ENCODE measurements around the gene WDR41. TPM values are rescaled to one million over a fixed set of nuclear protein-coding genes. Genes with fewer than 3 reads are reported as not detected.

Gene WDR41
- total RNA-seq, 1 donor from 2014 or later = 45.4 TPM

- DNase-seq (ENCODE audit: low spot score in 2 of 2) = no peak
- H3K27ac ChIP-seq = no peak overlapping the region
- no peaks in the 10 kb centered on the region for H3K36me3 ChIP-seq
- H3K4me1 ChIP-seq = peaks cover 0 to 10% of the 10 kb centered on the region in 2 donors
- no peaks in the 10 kb centered on the region for H3K9me3 ChIP-seq
- H3K27me3 ChIP-seq = no peaks in the 10 kb centered on the region
- intact Hi-C loops (cut with DNase I) = no loop called here
- no peak for TF ChIP-seq CTCF (IDR thresholded peaks at IDR 0.05)
- H3K4me3 ChIP-seq = no peak overlapping the region
Measured at GRCh38 chr5:77396017-77396416, 96.1 kb downstream of the WDR41 start.

GRCh38 chr5:77394064-77394715, 97.9 kb downstream of the WDR41 start:
- H3K9me3 ChIP-seq = no peaks in the 10 kb centered on the region
- intact Hi-C loops (cut with DNase I) = no loop called here

GRCh38 chr5:77391240-77391765, 100.8 kb downstream of the WDR41 start:
- intact Hi-C loops (cut with DNase I) = no loop called here
- H3K4me1 ChIP-seq = peaks cover 3 to 30% of the 10 kb centered on the region in 2 donors
- H3K9me3 ChIP-seq = no peaks in the 10 kb centered on the region
- H3K36me3 ChIP-seq = no peaks in the 10 kb centered on the region
- H3K27me3 ChIP-seq = no peaks in the 10 kb centered on the region
- DNase-seq (ENCODE audit: low spot score in 2 of 2) = no peak
- no peak overlapping the region for H3K4me3 ChIP-seq
- no peak for TF ChIP-seq CTCF (IDR thresholded peaks at IDR 0.05)
- peak overlapping the region; percentile 73 to 74 for H3K27ac ChIP-seq

More at GRCh38 chr5:77394064-77394715, 97.9 kb downstream of the WDR41 start:
- Histone ChIP-seq H3K27ac (peak overlapping the region in 1 of 2 donors; percentile 8), H3K4me3 (no peak overlapping the region), H3K27me3 (no peaks in the 10 kb centered on the region), H3K36me3 (no peaks in the 10 kb centered on the region), H3K4me1 (peaks cover 3 to 25% of the 10 kb centered on the region in 2 donors)
- no peak for TF ChIP-seq CTCF (IDR thresholded peaks at IDR 0.05)
- no peak for DNase-seq (ENCODE audit: low spot score in 2 of 2)

- no peaks in the 10 kb centered on the region for H3K36me3 ChIP-seq
- no peaks in the 10 kb centered on the region for H3K27me3 ChIP-seq
- no peaks in the 10 kb centered on the region for H3K9me3 ChIP-seq
- TF ChIP-seq CTCF (IDR thresholded peaks at IDR 0.05) = no peak
- intact Hi-C loops (cut with DNase I) = no loop called here
- H3K4me1 ChIP-seq = peaks cover 3 to 30% of the 10 kb centered on the region in 2 donors
- H3K4me3 ChIP-seq = no peak overlapping the region
- H3K27ac ChIP-seq = peak overlapping the region; percentile 73 to 74
- DNase-seq (ENCODE audit: low spot score in 2 of 2) = no peak
Measured at GRCh38 chr5:77390795-77391194, 101.3 kb downstream of the WDR41 start.

GRCh38 chr5:77390221-77390620, 101.9 kb downstream of the WDR41 start:
- H3K36me3 ChIP-seq = no peaks in the 10 kb centered on the region
- no peak for TF ChIP-seq CTCF (IDR thresholded peaks at IDR 0.05)
- peak overlapping the region; percentile 73 to 74 for H3K27ac ChIP-seq
- no peaks in the 10 kb centered on the region for H3K9me3 ChIP-seq
- intact Hi-C loops (cut with DNase I) = no loop called here
- H3K4me3 ChIP-seq = no peak overlapping the region
- H3K4me1 ChIP-seq = peaks cover 3 to 30% of the 10 kb centered on the region in 2 donors
- DNase-seq (ENCODE audit: low spot score in 2 of 2) = no peak
- H3K27me3 ChIP-seq = no peaks in the 10 kb centered on the region
